KOPT-K1 (cell line): ENCODE measurements around the gene ARSJ.

Source experiments
- H3K27ac ChIP-seq: fragments of 200-600 bp; sonication (generic); 2 replicates; pipeline ENCODE4 v1.5.1; 2016; ENCODE audit warnings: antibody characterized with exemption, mild to moderate bottlenecking, low read depth, low read length; ENCODE audit not compliant: poor library complexity, severe bottlenecking
- H3K36me3 ChIP-seq: fragments of 200-600 bp; sonication (generic); 2 replicates; pipeline ENCODE4 v1.5.1; 2017; ENCODE audit warnings: antibody characterized with exemption, mild to moderate bottlenecking, low read length, moderate library complexity; ENCODE audit not compliant: insufficient read depth
- H3K9me3 ChIP-seq: fragments of 200-600 bp; sonication (generic); 2 replicates; pipeline ENCODE4 v1.5.1; 2017; ENCODE audit warnings: antibody characterized with exemption, low read length, mild to moderate bottlenecking; ENCODE audit not compliant: insufficient read depth, poor library complexity, severe bottlenecking

The ARSJ gene

GRCh38 chr4:113998531-113998930 is 19.1 kb upstream of the ARSJ start:
- Histone ChIP-seq H3K36me3 (no peaks in the 10 kb centered on the region), H3K27ac (no peak overlapping the region), H3K9me3 (no peaks in the 10 kb centered on the region)

DNA sequence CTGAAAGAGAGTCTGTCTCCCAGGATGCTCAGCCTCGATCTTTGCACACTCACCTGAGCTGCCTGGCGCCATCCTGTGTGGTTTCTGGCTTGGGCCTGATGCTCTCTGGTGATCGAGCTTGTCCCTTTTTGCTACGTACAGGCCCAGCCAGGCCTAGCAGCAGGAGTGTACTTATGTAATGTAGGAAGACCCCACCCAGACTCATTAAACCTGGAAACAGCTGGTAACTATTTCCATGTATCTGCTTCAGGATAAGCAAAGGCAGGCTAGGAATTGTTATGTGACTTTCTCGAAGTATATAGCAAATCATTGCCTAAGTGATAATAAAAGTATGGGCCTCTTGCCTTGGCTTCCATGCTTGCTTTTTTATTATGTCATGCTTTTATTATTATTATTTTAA is 18.6 kb upstream of the ARSJ start:
- H3K36me3 ChIP-seq, result no peaks in the 10 kb centered on the region
- no peak overlapping the region for H3K27ac ChIP-seq
- H3K9me3 ChIP-seq, result no peaks in the 10 kb centered on the region

DNA sequence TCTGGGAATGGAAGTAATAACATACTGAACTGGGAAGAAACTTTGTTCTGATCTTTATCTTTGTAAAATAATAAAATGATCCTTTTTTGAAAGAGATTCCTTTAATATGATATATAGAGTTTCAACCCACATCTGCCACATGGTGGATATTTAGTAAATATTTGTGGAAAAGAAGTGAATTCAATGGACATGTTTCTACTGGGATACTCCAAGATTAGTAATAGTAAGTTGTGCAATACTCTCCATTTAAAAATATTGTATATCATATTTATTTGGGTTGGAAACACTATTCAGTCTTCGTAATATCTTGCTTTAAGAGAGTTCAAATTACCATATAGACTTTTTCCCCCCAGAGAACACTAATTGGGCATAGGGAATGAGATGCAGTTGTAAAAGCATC is 17.8 kb upstream of the ARSJ start:
- H3K36me3 ChIP-seq, result no peaks in the 10 kb centered on the region
- H3K27ac ChIP-seq, result no peak overlapping the region
- H3K9me3 ChIP-seq, result no peaks in the 10 kb centered on the region

DNA sequence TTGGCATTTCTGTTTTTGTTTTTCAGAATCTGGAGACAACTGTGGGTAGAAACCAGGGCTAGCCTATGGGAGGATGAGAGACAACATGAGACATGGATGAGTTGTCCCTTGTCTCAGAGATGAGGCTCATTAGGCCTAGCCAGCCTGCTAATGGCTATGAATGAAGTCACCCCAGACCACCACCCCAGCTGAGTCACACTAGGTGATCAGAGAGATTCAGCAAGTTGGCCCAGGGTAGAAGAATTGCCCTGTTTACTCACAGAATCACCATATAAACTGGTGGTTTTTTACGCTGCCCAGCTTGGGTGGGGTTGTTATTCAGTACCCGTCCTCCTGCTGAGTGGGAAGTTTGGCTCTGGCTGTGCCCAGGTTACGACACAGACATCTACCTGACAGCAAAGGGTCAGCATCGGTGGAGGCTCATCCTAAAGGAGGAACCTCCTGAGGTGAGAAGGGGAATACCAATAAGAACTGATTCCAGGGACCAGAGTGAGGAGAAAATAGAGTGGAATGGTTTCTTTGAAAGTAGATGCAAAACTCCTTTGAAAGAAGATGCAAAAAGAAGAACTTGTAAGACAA is 17.2 kb upstream of the ARSJ start:
- Histone ChIP-seq H3K27ac (no peak overlapping the region), H3K36me3 (no peaks in the 10 kb centered on the region), H3K9me3 (no peaks in the 10 kb centered on the region)

GRCh38 chr4:113993887-113994286 is 14.4 kb upstream of the ARSJ start:
- H3K27ac ChIP-seq, result no peak overlapping the region
- no peaks in the 10 kb centered on the region for H3K9me3 ChIP-seq
- no peaks in the 10 kb centered on the region for H3K36me3 ChIP-seq

DNA sequence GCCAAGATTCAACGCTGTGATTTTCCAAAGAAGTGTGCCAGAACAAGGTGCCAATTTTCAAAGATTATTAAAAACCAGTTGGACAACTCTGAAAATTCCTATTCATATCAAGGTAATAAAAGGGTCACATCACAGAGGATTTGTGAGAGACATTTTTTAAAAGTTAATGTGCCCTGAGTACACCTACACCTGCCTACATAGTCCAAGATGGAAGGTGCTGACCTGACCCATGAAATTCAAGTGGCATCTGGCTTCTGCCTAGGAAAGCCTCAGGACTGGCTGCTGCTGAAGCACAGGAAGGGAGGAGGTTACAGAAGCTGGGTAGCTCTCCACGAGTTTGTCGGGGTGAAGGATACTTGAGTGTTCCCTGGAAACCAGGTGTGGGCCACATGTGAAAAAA is 11.4 kb upstream of the ARSJ start:
- H3K27ac ChIP-seq, result no peak overlapping the region
- no peaks in the 10 kb centered on the region for H3K9me3 ChIP-seq
- H3K36me3 ChIP-seq, result no peaks in the 10 kb centered on the region

- Histone ChIP-seq H3K9me3 (peaks cover 19% of the 10 kb centered on the region), H3K36me3 (no peaks in the 10 kb centered on the region), H3K27ac (no peak overlapping the region)
These were observed 8.0 kb upstream of the ARSJ start for GRCh38 chr4:113987382-113987941.

DNA sequence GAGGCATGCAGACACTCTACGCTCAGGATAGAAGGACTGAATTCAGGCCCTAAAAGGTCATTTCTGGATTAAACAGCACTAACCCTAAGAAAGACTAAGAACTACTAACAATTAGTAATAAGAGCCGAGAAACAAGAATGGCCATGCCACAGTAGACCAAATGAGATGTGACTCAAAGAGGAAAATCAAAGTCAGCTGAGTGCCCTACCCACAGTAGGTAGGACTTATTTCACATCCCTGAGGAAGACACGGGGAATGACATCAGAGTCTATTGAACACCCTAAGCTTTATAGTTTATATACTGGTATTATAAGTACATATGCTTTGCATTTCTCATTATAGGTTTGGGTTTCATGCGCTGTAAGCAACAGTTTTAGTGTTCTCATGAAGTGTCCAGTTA is 2.7 kb upstream of the ARSJ start:
- H3K27ac ChIP-seq, result no peak overlapping the region
- H3K9me3 ChIP-seq, result peaks cover 29% of the 10 kb centered on the region

DNA sequence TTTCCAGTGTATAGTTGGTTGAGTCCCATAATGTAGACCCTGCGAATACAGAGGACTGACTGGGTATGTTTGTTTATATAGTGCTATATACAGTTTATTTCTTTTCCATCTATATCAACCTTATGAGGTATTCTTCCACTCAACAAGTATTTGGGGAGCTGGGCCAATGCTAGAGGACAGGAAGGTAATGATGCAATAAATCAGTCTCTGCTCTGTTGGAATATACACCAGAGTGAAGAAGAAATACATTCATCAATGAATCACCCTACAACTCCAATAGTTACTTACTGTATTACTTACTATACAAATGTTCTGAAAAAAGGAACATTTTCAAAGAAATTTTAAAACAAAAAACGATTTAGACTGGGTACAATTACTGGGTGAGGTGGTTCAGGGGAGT is 2.1 kb upstream of the ARSJ start:
- Histone ChIP-seq H3K36me3 (no peaks in the 10 kb centered on the region), H3K27ac (no peak overlapping the region), H3K9me3 (peaks cover 29% of the 10 kb centered on the region)

More for the DNA sequence above, 2.7 kb upstream of the ARSJ start:
- H3K36me3 ChIP-seq, result no peaks in the 10 kb centered on the region

- H3K27ac ChIP-seq, result no peak overlapping the region
- H3K9me3 ChIP-seq, result peaks cover 26% of the 10 kb centered on the region
- no peaks in the 10 kb centered on the region for H3K36me3 ChIP-seq
These were observed 613 bp upstream of the ARSJ start for GRCh38 chr4:113979905-113980615.

DNA sequence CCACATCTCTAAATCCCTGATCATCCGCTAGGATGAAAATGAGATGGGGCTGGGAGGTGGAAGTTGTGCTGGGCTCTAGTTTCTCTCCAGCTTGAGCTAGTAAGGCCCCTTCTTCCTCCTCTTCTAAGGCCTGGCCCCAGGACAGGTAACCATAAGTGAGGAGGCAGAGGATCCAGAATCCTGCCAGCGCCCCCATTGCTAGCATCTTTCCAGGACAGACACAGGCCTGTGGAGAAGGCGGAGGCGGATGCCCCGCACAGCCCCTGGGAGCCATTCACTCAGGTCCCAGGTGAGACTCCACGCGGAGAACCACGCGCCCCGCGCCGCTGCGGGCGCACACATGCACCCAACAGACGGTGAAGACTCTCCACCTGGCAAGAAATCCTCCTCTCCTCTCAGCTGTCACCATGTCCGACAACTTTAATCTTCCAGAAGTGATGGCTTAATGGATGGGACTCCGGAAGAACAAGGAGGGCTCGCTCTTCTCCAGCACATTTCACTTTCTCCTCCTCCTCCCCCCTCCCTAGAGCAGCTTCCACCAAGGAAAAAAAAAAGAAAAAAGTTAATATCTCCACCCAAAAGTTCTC is 793 bp downstream of the ARSJ start:
- Histone ChIP-seq H3K9me3 (peaks cover 24% of the 10 kb centered on the region), H3K36me3 (no peaks in the 10 kb centered on the region), H3K27ac (no peak overlapping the region)

GRCh38 chr4:113978105-113978504 is 1.3 kb downstream of the ARSJ start:
- Histone ChIP-seq H3K9me3 (peaks cover 27% of the 10 kb centered on the region), H3K36me3 (no peaks in the 10 kb centered on the region), H3K27ac (no peak overlapping the region)

GRCh38 chr4:113977526-113977855 is 2.0 kb downstream of the ARSJ start:
- Histone ChIP-seq H3K9me3 (peaks cover 28% of the 10 kb centered on the region), H3K36me3 (no peaks in the 10 kb centered on the region), H3K27ac (no peak overlapping the region)

DNA sequence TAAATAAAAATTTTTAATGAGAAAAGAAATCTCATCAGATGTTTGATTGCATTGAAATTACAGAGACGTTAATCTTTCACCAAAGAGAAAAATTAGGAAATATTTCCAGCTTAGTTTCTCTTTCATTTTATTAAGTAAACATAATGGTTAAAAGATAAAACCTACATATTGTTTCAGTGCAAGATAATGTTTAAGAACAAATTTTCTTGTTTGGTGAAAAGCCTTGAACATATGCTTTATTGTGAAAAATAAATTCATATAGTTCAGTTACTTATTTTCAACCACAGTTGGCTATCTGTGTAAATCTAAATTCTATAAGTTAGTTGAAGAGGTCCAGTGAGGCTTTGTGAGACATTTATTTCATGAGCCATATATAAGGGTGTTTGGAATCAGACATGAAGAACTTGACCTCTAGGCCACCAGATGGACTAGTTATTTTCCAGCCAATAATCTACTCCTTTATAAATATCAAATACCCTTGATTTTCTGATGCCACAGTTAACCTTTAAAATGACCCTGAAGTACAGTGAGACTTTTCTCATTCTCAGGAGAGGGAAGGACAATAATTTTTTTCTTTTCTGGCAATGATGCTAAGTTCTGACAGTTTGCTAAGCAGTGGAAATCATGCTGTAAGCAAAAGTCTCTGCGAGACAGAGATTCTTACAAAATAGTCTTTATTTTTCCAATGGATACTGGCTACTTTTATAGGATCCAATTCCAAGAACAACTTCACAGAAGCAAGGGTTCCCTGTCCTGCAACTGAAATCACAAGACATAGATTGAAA is 2.5 kb downstream of the ARSJ start:
- no peaks in the 10 kb centered on the region for H3K36me3 ChIP-seq
- no peak overlapping the region for H3K27ac ChIP-seq

GRCh38 chr4:113975578-113975977 is 3.9 kb downstream of the ARSJ start:
- Histone ChIP-seq H3K27ac (no peak overlapping the region), H3K36me3 (no peaks in the 10 kb centered on the region), H3K9me3 (peaks cover 28% of the 10 kb centered on the region)

More for the DNA sequence above, 2.5 kb downstream of the ARSJ start:
- peaks cover 28% of the 10 kb centered on the region for H3K9me3 ChIP-seq
